ENCODE results near the gene TEPSIN.
"Not testable (repeated sequence)": the region's sequence is repeated elsewhere in the genome, so short reads cannot be mapped to it uniquely, and the experiment has no call there.

Gene TEPSIN

GRCh38 chr17:81235822-81236740 lies 2.8 kb downstream of the TEPSIN start:
- DNase-seq (ENCODE audit: low spot score), result no peak

GRCh38 chr17:81234940-81235821 lies 3.7 kb downstream of the TEPSIN start:
- DNase-seq (ENCODE audit: low spot score), result no peak

GRCh38 chr17:81234506-81234855 lies 4.4 kb downstream of the TEPSIN start:
- no peak for DNase-seq (ENCODE audit: low spot score)

- no peak for DNase-seq (ENCODE audit: low spot score)
Measured at GRCh38 chr17:81233811-81234505, 4.9 kb downstream of the TEPSIN start.

- DNase-seq (ENCODE audit: low spot score), result no peak
Measured at GRCh38 chr17:81233316-81233715, 5.5 kb downstream of the TEPSIN start.

- DNase-seq (ENCODE audit: low spot score), result no peak
Measured at GRCh38 chr17:81232616-81233241, 6.1 kb downstream of the TEPSIN start.

GRCh38 chr17:81231766-81232581 lies 6.9 kb downstream of the TEPSIN start:
- no peak for DNase-seq (ENCODE audit: low spot score)

- no peak for DNase-seq (ENCODE audit: low spot score)
Measured at GRCh38 chr17:81231121-81231645, 7.7 kb downstream of the TEPSIN start.

- no peak for DNase-seq (ENCODE audit: low spot score)
Measured at GRCh38 chr17:81230043-81230820, 8.6 kb downstream of the TEPSIN start.

- no peak for DNase-seq (ENCODE audit: low spot score)
Measured at GRCh38 chr17:81229666-81229920, 9.3 kb downstream of the TEPSIN start.

GRCh38 chr17:81228834-81229665 lies 9.8 kb downstream of the TEPSIN start:
- DNase-seq (ENCODE audit: low spot score), result no peak

- DNase-seq (ENCODE audit: low spot score), result no peak
Measured at GRCh38 chr17:81228420-81228819, 10.4 kb downstream of the TEPSIN start.

GRCh38 chr17:81227630-81228029 lies 11.2 kb downstream of the TEPSIN start:
- not testable (repeated sequence) for DNase-seq (ENCODE audit: low spot score)

- DNase-seq (ENCODE audit: low spot score), result no peak
Measured at GRCh38 chr17:81223762-81224130, 15.1 kb downstream of the TEPSIN start.

GRCh38 chr17:81222906-81223761 lies 15.7 kb downstream of the TEPSIN start, which contains the start of gene CEP131:
Gene CEP131 (minus strand): TSS chr17:81222965. CDS start chr17:81220056, 2,909 bp downstream.
- DNase-seq (ENCODE audit: low spot score), result peak; percentile 99

- no peak for DNase-seq (ENCODE audit: low spot score)
Measured at GRCh38 chr17:81222620-81222905, 16.3 kb downstream of the TEPSIN start.

GRCh38 chr17:81221842-81222619 lies 16.8 kb downstream of the TEPSIN start:
- DNase-seq (ENCODE audit: low spot score), result no peak

GRCh38 chr17:81221371-81221841 lies 17.4 kb downstream of the TEPSIN start:
- DNase-seq (ENCODE audit: low spot score), result no peak
